ENCODE data around the gene EBF3. TPM values are rescaled to one million over a fixed set of nuclear protein-coding genes. Genes with fewer than 3 reads are reported as not detected.

Gene EBF3
- polyA plus RNA-seq (2012; ENCODE audit: missing spikeins): not detected

- DNase-seq (ENCODE audit: insufficient read length) (no peak), FAIRE-seq (no peak)
- TF ChIP-seq TAF1 (IDR thresholded peaks at IDR 0.05; ENCODE audit: borderline replicate concordance, low read depth, low read length) (no peak), POLR2A (IDR thresholded peaks at IDR 0.05; ENCODE audit: low read depth, low read length) (no peak), POLR2AphosphoS5 (IDR thresholded peaks at IDR 0.05; ENCODE audit: low read depth, low read length) (no peak)
Observed at GRCh38 chr10:129963641-129964501, at the start of gene EBF3. TSS of gene EBF3 (minus strand) at chr10:129964274. CDS start at chr10:129963768, 506 bp downstream.

DNA sequence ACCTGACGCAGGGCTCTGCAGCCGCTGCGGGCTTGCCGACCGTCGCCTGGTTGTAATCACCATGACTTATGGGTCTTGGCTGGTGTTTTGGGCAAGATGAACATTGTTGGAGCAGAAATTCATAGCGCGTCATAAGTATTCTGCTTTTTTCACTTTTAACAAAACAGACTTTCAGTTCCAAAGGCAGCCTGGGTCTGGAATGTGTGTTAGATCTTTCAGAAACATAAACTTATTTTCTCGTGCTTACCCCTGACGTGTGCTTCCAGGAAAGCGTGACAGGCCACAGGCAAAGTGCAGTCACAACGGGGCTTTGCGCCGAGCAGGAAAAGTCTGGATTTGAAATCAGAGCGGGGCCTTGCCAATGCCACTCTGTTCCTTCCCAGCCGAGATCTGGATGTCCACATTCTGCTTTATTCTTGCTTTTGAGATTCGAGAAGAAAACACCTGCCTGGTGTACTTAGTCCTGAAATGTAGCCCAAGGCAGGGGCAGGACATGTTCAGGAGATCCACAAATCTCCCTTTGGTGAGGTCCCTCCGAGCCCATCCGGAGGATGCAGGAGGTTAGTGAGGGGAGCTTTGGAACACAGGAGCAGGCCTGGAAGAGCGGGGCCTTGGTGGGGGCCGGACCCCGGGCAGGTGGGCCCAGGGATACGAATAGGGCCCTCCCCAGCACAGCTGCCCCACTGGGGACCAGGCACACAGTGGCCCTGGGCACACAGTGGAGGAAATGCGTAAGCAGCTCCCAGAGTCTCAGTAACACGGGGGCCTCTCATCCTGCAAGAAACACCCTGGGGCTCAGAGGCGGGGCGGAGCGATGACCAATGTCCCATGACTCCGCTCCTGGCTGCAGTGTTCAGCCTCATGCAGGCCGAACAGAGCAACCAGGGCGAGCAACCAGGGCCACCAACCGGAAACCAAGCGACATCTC, 49.5 kb upstream of the EBF3 start:
- FAIRE-seq: no peak
- no peak for TF ChIP-seq POLR2A (IDR thresholded peaks at IDR 0.05; ENCODE audit: low read depth, low read length)
- TF ChIP-seq POLR2AphosphoS5 (IDR thresholded peaks at IDR 0.05; ENCODE audit: low read depth, low read length): no peak
- no peak for TF ChIP-seq TAF1 (IDR thresholded peaks at IDR 0.05; ENCODE audit: borderline replicate concordance, low read depth, low read length)
- DNase-seq (ENCODE audit: insufficient read length): no peak

DNA sequence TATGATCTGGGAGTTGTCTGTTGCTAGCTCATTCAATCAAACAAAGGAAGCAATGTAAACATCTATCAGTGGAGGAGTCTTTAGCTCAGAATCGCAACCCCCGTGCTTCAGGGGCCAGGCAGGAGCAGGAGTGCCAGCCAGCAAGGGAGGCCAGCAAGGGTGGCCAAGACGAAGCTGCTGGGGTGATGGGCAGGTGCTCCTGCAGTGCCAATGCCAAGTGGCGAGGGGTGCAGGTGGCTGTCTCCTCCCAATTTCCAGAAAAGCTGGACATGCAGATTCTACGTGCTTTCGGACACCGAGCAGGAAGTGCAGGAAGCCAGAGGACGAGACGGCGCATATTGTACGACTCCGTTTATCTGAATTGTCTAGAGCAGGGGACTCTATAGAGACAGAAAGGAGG, 48.1 kb upstream of the EBF3 start:
- no peak for FAIRE-seq
- no peak for TF ChIP-seq POLR2A (IDR thresholded peaks at IDR 0.05; ENCODE audit: low read depth, low read length)
- no peak for TF ChIP-seq TAF1 (IDR thresholded peaks at IDR 0.05; ENCODE audit: borderline replicate concordance, low read depth, low read length)
- no peak for TF ChIP-seq POLR2AphosphoS5 (IDR thresholded peaks at IDR 0.05; ENCODE audit: low read depth, low read length)
- no peak for DNase-seq (ENCODE audit: insufficient read length)

- FAIRE-seq (no peak), DNase-seq (ENCODE audit: insufficient read length) (no peak)
- TF ChIP-seq POLR2A (IDR thresholded peaks at IDR 0.05; ENCODE audit: low read depth, low read length): no peak
- TF ChIP-seq POLR2AphosphoS5 (IDR thresholded peaks at IDR 0.05; ENCODE audit: low read depth, low read length): no peak
- no peak for TF ChIP-seq TAF1 (IDR thresholded peaks at IDR 0.05; ENCODE audit: borderline replicate concordance, low read depth, low read length)
Observed at GRCh38 chr10:130010653-130011052, 46.6 kb upstream of the EBF3 start.

DNA sequence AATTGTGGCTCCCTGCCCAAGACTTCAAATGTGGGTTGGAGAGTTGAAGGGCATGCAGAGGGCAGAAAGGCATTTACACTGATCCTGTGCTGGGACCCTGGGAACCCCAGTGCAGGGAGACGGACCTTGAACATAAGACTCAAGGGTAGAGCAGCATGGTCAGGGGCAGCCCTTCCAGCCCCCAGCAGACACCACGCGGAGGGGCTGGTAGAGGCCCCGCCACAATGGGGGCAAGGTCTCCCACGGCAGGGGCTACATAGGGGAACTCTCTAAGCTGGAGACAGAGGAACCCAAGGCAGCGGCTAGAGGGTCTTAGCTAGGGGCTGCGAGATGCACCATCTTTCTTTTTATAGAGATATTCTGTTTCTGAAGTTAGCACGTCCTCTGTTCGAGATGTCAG, 45.2 kb upstream of the EBF3 start:
- no peak for FAIRE-seq
- TF ChIP-seq POLR2A (IDR thresholded peaks at IDR 0.05; ENCODE audit: low read depth, low read length) (no peak), TAF1 (IDR thresholded peaks at IDR 0.05; ENCODE audit: borderline replicate concordance, low read depth, low read length) (no peak), POLR2AphosphoS5 (IDR thresholded peaks at IDR 0.05; ENCODE audit: low read depth, low read length) (no peak)
- DNase-seq (ENCODE audit: insufficient read length): no peak

DNA sequence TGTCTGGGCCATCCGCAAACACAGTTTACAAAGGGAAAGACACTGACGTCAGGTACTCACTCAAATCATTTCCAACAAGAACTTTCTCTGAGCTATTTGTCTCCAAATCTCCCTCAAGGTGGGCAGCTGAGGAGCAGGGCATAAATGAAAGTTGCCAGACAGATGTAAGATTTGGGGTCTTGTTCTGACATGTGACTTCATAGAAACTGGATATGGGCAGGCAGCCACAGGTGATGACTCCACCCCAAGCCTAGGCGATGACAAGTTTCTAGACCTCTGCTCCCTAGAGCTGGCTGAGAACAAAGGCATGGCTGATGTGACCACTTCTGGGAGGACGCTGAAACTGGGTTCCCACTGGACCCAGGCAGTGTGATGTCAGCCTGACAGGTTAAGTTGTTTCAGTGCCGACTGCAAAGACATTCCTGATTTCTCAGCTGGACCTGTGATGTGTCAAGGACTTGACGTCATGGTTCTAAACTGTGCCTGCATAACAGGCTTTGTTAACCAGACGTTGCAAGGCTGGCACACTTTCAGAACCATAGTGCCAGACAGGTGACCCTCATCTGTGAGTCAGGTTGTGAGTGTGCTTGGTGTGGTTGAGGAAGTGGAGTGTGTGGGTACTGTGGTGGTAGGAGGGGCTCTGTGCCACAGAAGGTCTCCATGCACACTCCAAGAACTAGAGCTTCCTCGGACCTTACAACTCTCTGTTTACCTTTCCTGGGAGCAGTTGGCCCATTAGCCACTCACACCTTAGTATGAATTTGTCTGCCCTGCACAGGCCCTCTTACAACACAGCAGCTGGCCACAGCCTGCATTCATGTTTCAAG, 39.9 kb upstream of the EBF3 start:
- FAIRE-seq: no peak
- TF ChIP-seq POLR2A (IDR thresholded peaks at IDR 0.05; ENCODE audit: low read depth, low read length) (no peak), TAF1 (IDR thresholded peaks at IDR 0.05; ENCODE audit: borderline replicate concordance, low read depth, low read length) (no peak), POLR2AphosphoS5 (IDR thresholded peaks at IDR 0.05; ENCODE audit: low read depth, low read length) (no peak)
- no peak for DNase-seq (ENCODE audit: insufficient read length)

- TF ChIP-seq TAF1 (IDR thresholded peaks at IDR 0.05; ENCODE audit: borderline replicate concordance, low read depth, low read length): no peak
- TF ChIP-seq POLR2A (IDR thresholded peaks at IDR 0.05; ENCODE audit: low read depth, low read length): no peak
- no peak for TF ChIP-seq POLR2AphosphoS5 (IDR thresholded peaks at IDR 0.05; ENCODE audit: low read depth, low read length)
- DNase-seq (ENCODE audit: insufficient read length) (no peak), FAIRE-seq (no peak)
Observed at GRCh38 chr10:130003166-130003565, 39.1 kb upstream of the EBF3 start.

- DNase-seq (ENCODE audit: insufficient read length) (no peak), FAIRE-seq (no peak)
- no peak for TF ChIP-seq POLR2AphosphoS5 (IDR thresholded peaks at IDR 0.05; ENCODE audit: low read depth, low read length)
- no peak for TF ChIP-seq POLR2A (IDR thresholded peaks at IDR 0.05; ENCODE audit: low read depth, low read length)
- no peak for TF ChIP-seq TAF1 (IDR thresholded peaks at IDR 0.05; ENCODE audit: borderline replicate concordance, low read depth, low read length)
Observed at GRCh38 chr10:130002606-130003005, 38.5 kb upstream of the EBF3 start.

DNA sequence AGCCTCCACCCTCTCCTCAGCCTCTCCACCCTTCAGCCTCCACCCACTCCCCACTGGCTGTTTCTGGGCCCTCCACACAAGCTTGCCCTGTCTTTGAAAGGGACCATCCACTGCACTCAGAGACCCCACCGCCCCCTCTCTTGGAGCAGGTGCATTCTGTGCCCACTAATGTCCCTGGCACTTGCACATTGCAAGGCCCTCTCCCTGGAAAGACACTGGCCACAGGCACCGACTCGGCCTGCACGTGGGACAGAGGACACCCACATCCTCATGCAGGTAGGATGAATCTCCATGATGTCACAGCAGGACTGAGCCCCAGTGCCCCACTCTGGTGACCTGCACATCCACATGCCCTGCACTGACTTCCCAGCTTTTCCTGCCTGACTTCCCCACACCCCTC, 36.8 kb upstream of the EBF3 start:
- FAIRE-seq: no peak
- no peak for TF ChIP-seq POLR2AphosphoS5 (IDR thresholded peaks at IDR 0.05; ENCODE audit: low read depth, low read length)
- no peak for TF ChIP-seq TAF1 (IDR thresholded peaks at IDR 0.05; ENCODE audit: borderline replicate concordance, low read depth, low read length)
- no peak for TF ChIP-seq POLR2A (IDR thresholded peaks at IDR 0.05; ENCODE audit: low read depth, low read length)

DNA sequence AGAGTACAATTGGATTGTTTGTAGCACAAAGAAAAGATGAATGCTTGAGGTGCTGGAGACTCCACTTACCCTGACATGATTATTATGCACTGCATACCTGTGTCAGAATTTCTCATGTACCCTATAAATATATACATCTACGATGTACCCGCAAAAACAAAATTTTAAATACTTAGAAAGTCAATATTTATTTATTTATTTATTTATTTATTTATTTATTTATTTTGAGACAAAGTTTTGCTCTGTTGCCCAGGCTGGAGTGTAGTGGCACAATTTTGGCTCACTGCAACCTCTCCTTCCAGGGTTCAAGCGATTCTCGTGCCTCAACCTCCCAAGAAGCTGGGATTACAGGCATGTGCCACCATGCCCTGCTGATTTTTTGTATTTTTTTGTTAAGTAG, 35.1 kb upstream of the EBF3 start:
- no peak for DNase-seq (ENCODE audit: insufficient read length)
- no peak for FAIRE-seq
- no peak for TF ChIP-seq POLR2AphosphoS5 (IDR thresholded peaks at IDR 0.05; ENCODE audit: low read depth, low read length)
- TF ChIP-seq POLR2A (IDR thresholded peaks at IDR 0.05; ENCODE audit: low read depth, low read length): no peak
- TF ChIP-seq TAF1 (IDR thresholded peaks at IDR 0.05; ENCODE audit: borderline replicate concordance, low read depth, low read length): no peak

More for the DNA sequence above, 36.8 kb upstream of the EBF3 start:
- no peak for DNase-seq (ENCODE audit: insufficient read length)

Data from GM12892 (cell line).